ENCODE results near the gene SGO1. TPM values are rescaled to one million over a fixed set of nuclear protein-coding genes. Genes with fewer than 3 reads are reported as not detected.

Gene SGO1
- total RNA-seq, 6 donors from 2014 or later, result 0.49 to 0.91 (median 0.59) TPM; not detected in 2

GRCh38 chr3:20141316-20141715 is 44.7 kb downstream of the SGO1 start:
- H3K4me1 ChIP-seq, result no peaks in the 10 kb centered on the region
- no peaks in the 10 kb centered on the region for H3K9me3 ChIP-seq
- ATAC-seq (ENCODE audit: low FRiP score in 2 of 2), result peak in 1 of 2 donors; percentile 55
- H3K27ac ChIP-seq, result no peak overlapping the region
- DNase-seq, result no peak
- TF ChIP-seq, protein P1, sequence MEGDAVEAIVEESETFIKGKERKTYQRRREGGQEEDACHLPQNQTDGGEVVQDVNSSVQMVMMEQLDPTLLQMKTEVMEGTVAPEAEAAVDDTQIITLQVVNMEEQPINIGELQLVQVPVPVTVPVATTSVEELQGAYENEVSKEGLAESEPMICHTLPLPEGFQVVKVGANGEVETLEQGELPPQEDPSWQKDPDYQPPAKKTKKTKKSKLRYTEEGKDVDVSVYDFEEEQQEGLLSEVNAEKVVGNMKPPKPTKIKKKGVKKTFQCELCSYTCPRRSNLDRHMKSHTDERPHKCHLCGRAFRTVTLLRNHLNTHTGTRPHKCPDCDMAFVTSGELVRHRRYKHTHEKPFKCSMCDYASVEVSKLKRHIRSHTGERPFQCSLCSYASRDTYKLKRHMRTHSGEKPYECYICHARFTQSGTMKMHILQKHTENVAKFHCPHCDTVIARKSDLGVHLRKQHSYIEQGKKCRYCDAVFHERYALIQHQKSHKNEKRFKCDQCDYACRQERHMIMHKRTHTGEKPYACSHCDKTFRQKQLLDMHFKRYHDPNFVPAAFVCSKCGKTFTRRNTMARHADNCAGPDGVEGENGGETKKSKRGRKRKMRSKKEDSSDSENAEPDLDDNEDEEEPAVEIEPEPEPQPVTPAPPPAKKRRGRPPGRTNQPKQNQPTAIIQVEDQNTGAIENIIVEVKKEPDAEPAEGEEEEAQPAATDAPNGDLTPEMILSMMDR (IDR thresholded peaks at IDR 0.05), result no peak
- TF ChIP-seq POLR2A (IDR thresholded peaks at IDR 0.05) (no peak), POLR2AphosphoS5 (IDR thresholded peaks at IDR 0.05) (no peak), EP300 (IDR thresholded peaks at IDR 0.05) (no peak)
- WGBS, 2 donors, result 67 to 75% methylated on average over 2 of the region's 2 CpGs
- H3K4me3 ChIP-seq, result no peak overlapping the region
- no peaks in the 10 kb centered on the region for H3K27me3 ChIP-seq
- peaks cover 7 to 39% (median 10%) of the 10 kb centered on the region in 4 donors for H3K36me3 ChIP-seq

DNA sequence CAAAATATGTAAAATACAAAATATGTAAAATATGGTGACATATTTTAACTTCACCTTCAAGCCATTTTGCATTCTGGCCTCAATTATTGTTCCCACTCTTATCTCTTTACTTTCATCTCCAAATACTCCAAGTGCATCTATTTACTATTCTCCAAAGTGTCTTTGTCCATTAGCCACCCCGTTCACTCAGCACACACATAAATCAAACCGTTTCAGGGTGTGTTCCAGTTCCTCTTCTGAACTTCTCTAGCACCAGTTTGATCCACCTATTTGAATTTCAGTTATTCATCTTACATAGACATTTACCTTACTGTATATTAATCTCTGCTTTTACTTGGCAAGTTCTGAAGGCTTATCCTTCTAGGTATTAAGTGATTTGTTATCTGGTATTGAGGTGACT is 45.1 kb downstream of the SGO1 start:
- Histone ChIP-seq H3K36me3 (peaks cover 7 to 38% (median 10%) of the 10 kb centered on the region in 4 donors), H3K27me3 (no peaks in the 10 kb centered on the region), H3K4me1 (no peaks in the 10 kb centered on the region), H3K4me3 (no peak overlapping the region), H3K9me3 (no peaks in the 10 kb centered on the region), H3K27ac (no peak overlapping the region)
- 49 to 50% methylated on average over 2 of the region's 2 CpGs for WGBS, 2 donors
- ATAC-seq (ENCODE audit: low FRiP score in 2 of 2), result no peak
- TF ChIP-seq, protein P1 (IDR thresholded peaks at IDR 0.05), result no peak
- TF ChIP-seq POLR2AphosphoS5 (IDR thresholded peaks at IDR 0.05), result no peak
- no peak for TF ChIP-seq POLR2A (IDR thresholded peaks at IDR 0.05)
- TF ChIP-seq EP300 (IDR thresholded peaks at IDR 0.05), result no peak
- DNase-seq, result no peak

DNA sequence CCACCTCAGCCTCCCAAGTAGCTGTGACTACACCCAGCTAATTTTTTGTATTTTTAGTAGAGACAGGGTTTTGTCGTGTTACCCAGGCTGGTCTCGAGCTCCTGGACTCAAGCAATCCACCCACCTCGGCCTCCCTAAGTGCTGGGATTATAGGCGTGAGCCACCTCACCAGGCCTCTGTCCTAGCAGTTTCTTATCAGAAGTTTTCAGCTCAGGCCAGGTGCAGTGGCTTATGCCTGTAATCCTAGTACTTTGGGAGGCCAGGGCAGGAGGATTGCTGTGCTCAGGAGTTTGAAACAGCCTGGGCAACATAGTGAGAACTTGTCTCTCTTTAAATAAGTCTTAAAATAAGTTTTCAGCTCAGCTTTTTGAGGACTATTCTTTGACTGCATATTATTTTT is 48.4 kb downstream of the SGO1 start:
- ATAC-seq (ENCODE audit: low FRiP score in 2 of 2) (no peak), DNase-seq (no peak)
- WGBS, 2 donors, result 89 to 93% methylated on average over 4 of the region's 4 CpGs
- H3K4me3 ChIP-seq, result no peak overlapping the region
- H3K4me1 ChIP-seq, result no peaks in the 10 kb centered on the region
- TF ChIP-seq EP300 (IDR thresholded peaks at IDR 0.05) (no peak), POLR2AphosphoS5 (IDR thresholded peaks at IDR 0.05) (no peak)
- H3K27me3 ChIP-seq, result no peaks in the 10 kb centered on the region
- peaks cover 7 to 24% (median 12%) of the 10 kb centered on the region in 4 donors for H3K36me3 ChIP-seq
- H3K27ac ChIP-seq, result no peak overlapping the region
- H3K9me3 ChIP-seq, result no peaks in the 10 kb centered on the region

DNA sequence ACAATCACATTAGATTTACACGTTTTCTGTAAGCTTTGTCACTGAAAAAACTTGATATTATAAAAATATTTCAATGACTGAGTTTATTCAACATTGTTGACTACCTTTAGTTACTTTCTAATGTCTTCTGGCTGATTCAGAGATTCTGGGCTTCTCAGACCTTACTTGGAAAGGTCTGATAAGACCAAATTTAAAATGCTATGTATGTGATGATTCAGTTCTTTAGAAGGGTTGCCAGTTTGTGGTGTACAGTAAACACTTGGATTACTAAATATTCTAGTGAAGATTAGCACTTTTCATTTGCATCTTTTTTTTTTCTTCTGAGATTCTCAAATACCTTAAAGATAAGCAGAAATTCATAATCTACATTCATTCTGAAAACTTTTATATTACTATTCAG is 49.8 kb downstream of the SGO1 start:
- no peak for ATAC-seq (ENCODE audit: low FRiP score in 2 of 2)
- no peak for DNase-seq
- H3K4me1 ChIP-seq, result no peaks in the 10 kb centered on the region
- WGBS, 2 donors, result 94 to 100% methylated on average over 1 of the region's 1 CpG
- H3K36me3 ChIP-seq, result peaks cover 7 to 21% (median 9%) of the 10 kb centered on the region in 4 donors
- H3K4me3 ChIP-seq, result no peak overlapping the region
- TF ChIP-seq, protein P1 (IDR thresholded peaks at IDR 0.05), result no peak
- no peak for TF ChIP-seq POLR2AphosphoS5 (IDR thresholded peaks at IDR 0.05)
- TF ChIP-seq EP300 (IDR thresholded peaks at IDR 0.05), result no peak
- no peak for TF ChIP-seq POLR2A (IDR thresholded peaks at IDR 0.05)
- no peaks in the 10 kb centered on the region for H3K27me3 ChIP-seq
- H3K9me3 ChIP-seq, result no peaks in the 10 kb centered on the region
- H3K27ac ChIP-seq, result no peak overlapping the region

- no peak for ATAC-seq (ENCODE audit: low FRiP score in 2 of 2)
- TF ChIP-seq POLR2A (IDR thresholded peaks at IDR 0.05), result no peak
- TF ChIP-seq EP300 (IDR thresholded peaks at IDR 0.05), result no peak
- TF ChIP-seq, protein P1 (IDR thresholded peaks at IDR 0.05), result no peak
- no peak for TF ChIP-seq POLR2AphosphoS5 (IDR thresholded peaks at IDR 0.05)
- Histone ChIP-seq H3K4me3 (no peak overlapping the region), H3K9me3 (no peaks in the 10 kb centered on the region), H3K27me3 (no peaks in the 10 kb centered on the region), H3K4me1 (no peaks in the 10 kb centered on the region), H3K36me3 (peaks cover 0 to 36% (median 6%) of the 10 kb centered on the region in 4 donors), H3K27ac (no peak overlapping the region)
- peak in 1 of 2 donors; percentile 3 for DNase-seq
- WGBS, 2 donors, result 77 to 87% methylated on average over 7 of the region's 7 CpGs
These were observed 55.9 kb downstream of the SGO1 start for GRCh38 chr3:20130106-20130505.
